CD4-positive, alpha-beta T cell (primary cell): Measurements from ENCODE around the gene ZNF718. TPM values are rescaled to one million over a fixed set of nuclear protein-coding genes. Genes with fewer than 3 reads are reported as not detected.

Experiments
- total RNA-seq, 174 experiments: library from RNA in 2 of 174; stranded (reverse) in 2 of 174; gene quantifications; one replicate each; pipeline ENCODE4 v1.2.3 and lab custom pipeline; 2021 to 2026

Gene ZNF718
- total RNA-seq, 2 experiments from 2014 or later: 6.3 to 7.4 TPM

Other genes with a start within 250 kb of the ZNF718 start
- 10 to 100 TPM; 16.0 to 16.3 TPM for gene ZNF595, start 71.2 kb upstream of the ZNF718 start, total RNA-seq
- gene ZNF732, start 181.0 kb downstream of the ZNF718 start, total RNA-seq: not detected
- 10 to 100 TPM; 13.6 to 13.7 TPM for gene ZNF141, start 213.3 kb downstream of the ZNF718 start, total RNA-seq